HL-60/S4 treated with retinoic acid at 250 ng/mL for 4 days and 3 days (cell line): ENCODE results near the gene FAM50A.

ENCODE experiments used
- in situ Hi-C: fragments of 300-500 bp; cut with MboI; formaldehyde crosslinking; loops from 2 replicates; pipeline ENCODE4 v1.7.0; 2022; ENCODE audit warnings: low sequenced_read_pairs

Gene FAM50A

GRCh38 chrX:154411981-154412340 lies 32.0 kb upstream of the FAM50A start:
- in situ Hi-C loops: loop anchor here (25.0 kb wide), 1 partner anchor 100 kb away; the partner anchor contains the start of gene FAM3A

- in situ Hi-C loops: loop anchor here (25.0 kb wide), 1 partner anchor 100 kb away; the partner anchor contains the start of gene FAM3A
Observed at GRCh38 chrX:154412468-154412867, 31.5 kb upstream of the FAM50A start.

GRCh38 chrX:154413142-154413541 lies 30.8 kb upstream of the FAM50A start:
- in situ Hi-C loops: loop anchor here (25.0 kb wide), 1 partner anchor 99 kb away; the partner anchor contains the start of gene FAM3A

- in situ Hi-C loops: loop anchor here (25.0 kb wide), 1 partner anchor 95 kb away; the partner anchor contains the start of gene FAM3A
Observed at GRCh38 chrX:154417157-154417556, 26.8 kb upstream of the FAM50A start.

GRCh38 chrX:154419189-154419588 lies 24.8 kb upstream of the FAM50A start:
- in situ Hi-C loops: loop anchor here (25.0 kb wide), 1 partner anchor 93 kb away; the partner anchor contains the start of gene FAM3A

GRCh38 chrX:154419688-154420401 lies 24.1 kb upstream of the FAM50A start:
- in situ Hi-C loops: loop anchor here (25.0 kb wide), 1 partner anchor 92 kb away; the partner anchor contains the start of gene FAM3A

- in situ Hi-C loops: loop anchor here (25.0 kb wide), 1 partner anchor 92 kb away; the partner anchor contains the start of gene FAM3A
Observed at GRCh38 chrX:154420402-154420756, 23.6 kb upstream of the FAM50A start.

- in situ Hi-C loops: no loop called here
Observed at GRCh38 chrX:154426916-154427770, 16.8 kb upstream of the FAM50A start.

- in situ Hi-C loops: no loop called here
Observed at GRCh38 chrX:154428176-154429171, 15.5 kb upstream of the FAM50A start, which contains the start of gene ATP6AP1. Gene ATP6AP1, plus strand, starts transcription at chrX:154428677. Its CDS starts 16 bp downstream, at chrX:154428693.

GRCh38 chrX:154429711-154430110 lies 14.2 kb upstream of the FAM50A start:
- in situ Hi-C loops: no loop called here

GRCh38 chrX:154430479-154430878 lies 13.5 kb upstream of the FAM50A start:
- in situ Hi-C loops: no loop called here

- in situ Hi-C loops: no loop called here
Observed at GRCh38 chrX:154430916-154431315, 13.0 kb upstream of the FAM50A start.

- in situ Hi-C loops: no loop called here
Observed at GRCh38 chrX:154431341-154431740, 12.6 kb upstream of the FAM50A start.

GRCh38 chrX:154432210-154432609 lies 11.7 kb upstream of the FAM50A start:
- in situ Hi-C loops: no loop called here

- in situ Hi-C loops: no loop called here
Observed at GRCh38 chrX:154433605-154434004, 10.3 kb upstream of the FAM50A start.

- in situ Hi-C loops: no loop called here
Observed at GRCh38 chrX:154434394-154435168, 9.4 kb upstream of the FAM50A start.

GRCh38 chrX:154435171-154435733 lies 8.7 kb upstream of the FAM50A start:
- in situ Hi-C loops: no loop called here

GRCh38 chrX:154436374-154436982 lies 7.5 kb upstream of the FAM50A start:
- in situ Hi-C loops: no loop called here
